ENCODE results near the gene UXT. TPM values are rescaled to one million over a fixed set of nuclear protein-coding genes. Genes with fewer than 3 reads are reported as not detected.

The UXT gene
- total and polyA plus RNA-seq, 2 of the 13 experiments (the other 11 are each of a cell fraction or from before 2014, with no cell fraction given): 107 to 123 TPM

DNA sequence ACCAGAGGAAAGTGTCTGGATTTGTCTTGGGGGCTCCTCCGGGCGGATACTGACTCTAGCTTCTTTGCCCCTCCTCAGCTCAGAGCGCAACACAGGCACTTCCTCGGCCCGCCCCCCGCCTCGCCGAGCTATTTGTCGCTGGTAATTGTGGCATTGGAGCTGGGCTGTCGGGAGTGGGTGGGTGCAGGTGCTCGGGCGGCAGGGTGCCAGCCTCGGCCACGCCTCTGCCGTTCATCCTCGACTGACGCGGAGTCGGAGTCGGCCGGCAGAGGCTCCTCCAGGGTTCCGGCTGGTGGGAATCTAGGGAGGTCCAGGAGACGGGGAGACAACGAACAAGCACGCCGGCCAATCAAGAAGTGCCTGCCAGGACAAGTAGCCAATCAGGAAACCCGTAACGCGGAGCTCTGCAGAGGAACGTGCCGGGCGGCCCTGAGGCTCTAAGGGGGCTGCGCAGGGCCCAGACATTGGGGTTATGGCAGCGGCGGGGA, 35.4 kb downstream of the UXT start (continued):
- TF ChIP-seq ZNF17 (CRISPR knock-in tag; IDR thresholded peaks at IDR 0.05) (no peak), ZNF121 (CRISPR knock-in tag; IDR thresholded peaks at IDR 0.05) (no peak), ZNF577 (CRISPR knock-in tag; IDR thresholded peaks at IDR 0.05; ENCODE audit: borderline replicate concordance, low read depth) (no peak), ZKSCAN8 (CRISPR knock-in tag; IDR thresholded peaks at IDR 0.05; ENCODE audit: borderline replicate concordance) (no peak), ZNF563 (CRISPR knock-in tag; IDR thresholded peaks at IDR 0.05) (no peak), PAWR (CRISPR knock-in tag; IDR thresholded peaks at IDR 0.05; ENCODE audit: borderline replicate concordance) (no peak), NFYB (CRISPR knock-in tag; IDR thresholded peaks at IDR 0.05) (peak; percentile 75), ZNF672 (CRISPR knock-in tag; IDR thresholded peaks at IDR 0.05) (no peak), AHR (CRISPR knock-in tag; IDR thresholded peaks at IDR 0.05) (no peak), MXI1 (IDR thresholded peaks at IDR 0.05; ENCODE audit: borderline replicate concordance, low read depth, low read length) (no peak), ZNF230 (CRISPR knock-in tag; IDR thresholded peaks at IDR 0.05) (no peak), SRSF9 (IDR thresholded peaks at IDR 0.05; ENCODE audit: borderline replicate concordance, insufficient read depth, low read depth, low read length, poor library complexity, severe bottlenecking) (no peak), ZNF703 (CRISPR knock-in tag; IDR thresholded peaks at IDR 0.05; ENCODE audit: borderline replicate concordance) (no peak), HMGA1 (CRISPR knock-in tag; conservative IDR thresholded peaks at IDR 0.05) (no peak), ZNF737 (CRISPR knock-in tag; IDR thresholded peaks at IDR 0.05; ENCODE audit: borderline replicate concordance) (no peak), ZC3H4 (CRISPR knock-in tag; IDR thresholded peaks at IDR 0.05; ENCODE audit: borderline replicate concordance) (no peak), SP4 (CRISPR knock-in tag; IDR thresholded peaks at IDR 0.05) (no peak), ZFP36 (IDR thresholded peaks at IDR 0.05; ENCODE audit: borderline replicate concordance, low read depth, low read length, partially characterized antibody) (no peak), CBFB (CRISPR knock-in tag; IDR thresholded peaks at IDR 0.05) (no peak)
- TF ChIP-seq, protein P1, sequence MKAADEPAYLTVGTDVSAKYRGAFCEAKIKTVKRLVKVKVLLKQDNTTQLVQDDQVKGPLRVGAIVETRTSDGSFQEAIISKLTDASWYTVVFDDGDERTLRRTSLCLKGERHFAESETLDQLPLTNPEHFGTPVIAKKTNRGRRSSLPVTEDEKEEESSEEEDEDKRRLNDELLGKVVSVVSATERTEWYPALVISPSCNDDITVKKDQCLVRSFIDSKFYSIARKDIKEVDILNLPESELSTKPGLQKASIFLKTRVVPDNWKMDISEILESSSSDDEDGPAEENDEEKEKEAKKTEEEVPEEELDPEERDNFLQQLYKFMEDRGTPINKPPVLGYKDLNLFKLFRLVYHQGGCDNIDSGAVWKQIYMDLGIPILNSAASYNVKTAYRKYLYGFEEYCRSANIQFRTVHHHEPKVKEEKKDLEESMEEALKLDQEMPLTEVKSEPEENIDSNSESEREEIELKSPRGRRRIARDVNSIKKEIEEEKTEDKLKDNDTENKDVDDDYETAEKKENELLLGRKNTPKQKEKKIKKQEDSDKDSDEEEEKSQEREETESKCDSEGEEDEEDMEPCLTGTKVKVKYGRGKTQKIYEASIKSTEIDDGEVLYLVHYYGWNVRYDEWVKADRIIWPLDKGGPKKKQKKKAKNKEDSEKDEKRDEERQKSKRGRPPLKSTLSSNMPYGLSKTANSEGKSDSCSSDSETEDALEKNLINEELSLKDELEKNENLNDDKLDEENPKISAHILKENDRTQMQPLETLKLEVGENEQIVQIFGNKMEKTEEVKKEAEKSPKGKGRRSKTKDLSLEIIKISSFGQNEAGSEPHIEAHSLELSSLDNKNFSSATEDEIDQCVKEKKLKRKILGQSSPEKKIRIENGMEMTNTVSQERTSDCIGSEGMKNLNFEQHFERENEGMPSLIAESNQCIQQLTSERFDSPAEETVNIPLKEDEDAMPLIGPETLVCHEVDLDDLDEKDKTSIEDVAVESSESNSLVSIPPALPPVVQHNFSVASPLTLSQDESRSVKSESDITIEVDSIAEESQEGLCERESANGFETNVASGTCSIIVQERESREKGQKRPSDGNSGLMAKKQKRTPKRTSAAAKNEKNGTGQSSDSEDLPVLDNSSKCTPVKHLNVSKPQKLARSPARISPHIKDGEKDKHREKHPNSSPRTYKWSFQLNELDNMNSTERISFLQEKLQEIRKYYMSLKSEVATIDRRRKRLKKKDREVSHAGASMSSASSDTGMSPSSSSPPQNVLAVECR (CRISPR knock-in tag; IDR thresholded peaks at IDR 0.05; ENCODE audit: borderline replicate concordance): 0 out of 2 replicates have a peak, but pooled peaks have one; percentile 17
- TF ChIP-seq, protein P2, sequence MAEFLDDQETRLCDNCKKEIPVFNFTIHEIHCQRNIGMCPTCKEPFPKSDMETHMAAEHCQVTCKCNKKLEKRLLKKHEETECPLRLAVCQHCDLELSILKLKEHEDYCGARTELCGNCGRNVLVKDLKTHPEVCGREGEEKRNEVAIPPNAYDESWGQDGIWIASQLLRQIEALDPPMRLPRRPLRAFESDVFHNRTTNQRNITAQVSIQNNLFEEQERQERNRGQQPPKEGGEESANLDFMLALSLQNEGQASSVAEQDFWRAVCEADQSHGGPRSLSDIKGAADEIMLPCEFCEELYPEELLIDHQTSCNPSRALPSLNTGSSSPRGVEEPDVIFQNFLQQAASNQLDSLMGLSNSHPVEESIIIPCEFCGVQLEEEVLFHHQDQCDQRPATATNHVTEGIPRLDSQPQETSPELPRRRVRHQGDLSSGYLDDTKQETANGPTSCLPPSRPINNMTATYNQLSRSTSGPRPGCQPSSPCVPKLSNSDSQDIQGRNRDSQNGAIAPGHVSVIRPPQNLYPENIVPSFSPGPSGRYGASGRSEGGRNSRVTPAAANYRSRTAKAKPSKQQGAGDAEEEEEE (CRISPR knock-in tag; IDR thresholded peaks at IDR 0.05; ENCODE audit: borderline replicate concordance): no peak
- TF ChIP-seq, protein P3, sequence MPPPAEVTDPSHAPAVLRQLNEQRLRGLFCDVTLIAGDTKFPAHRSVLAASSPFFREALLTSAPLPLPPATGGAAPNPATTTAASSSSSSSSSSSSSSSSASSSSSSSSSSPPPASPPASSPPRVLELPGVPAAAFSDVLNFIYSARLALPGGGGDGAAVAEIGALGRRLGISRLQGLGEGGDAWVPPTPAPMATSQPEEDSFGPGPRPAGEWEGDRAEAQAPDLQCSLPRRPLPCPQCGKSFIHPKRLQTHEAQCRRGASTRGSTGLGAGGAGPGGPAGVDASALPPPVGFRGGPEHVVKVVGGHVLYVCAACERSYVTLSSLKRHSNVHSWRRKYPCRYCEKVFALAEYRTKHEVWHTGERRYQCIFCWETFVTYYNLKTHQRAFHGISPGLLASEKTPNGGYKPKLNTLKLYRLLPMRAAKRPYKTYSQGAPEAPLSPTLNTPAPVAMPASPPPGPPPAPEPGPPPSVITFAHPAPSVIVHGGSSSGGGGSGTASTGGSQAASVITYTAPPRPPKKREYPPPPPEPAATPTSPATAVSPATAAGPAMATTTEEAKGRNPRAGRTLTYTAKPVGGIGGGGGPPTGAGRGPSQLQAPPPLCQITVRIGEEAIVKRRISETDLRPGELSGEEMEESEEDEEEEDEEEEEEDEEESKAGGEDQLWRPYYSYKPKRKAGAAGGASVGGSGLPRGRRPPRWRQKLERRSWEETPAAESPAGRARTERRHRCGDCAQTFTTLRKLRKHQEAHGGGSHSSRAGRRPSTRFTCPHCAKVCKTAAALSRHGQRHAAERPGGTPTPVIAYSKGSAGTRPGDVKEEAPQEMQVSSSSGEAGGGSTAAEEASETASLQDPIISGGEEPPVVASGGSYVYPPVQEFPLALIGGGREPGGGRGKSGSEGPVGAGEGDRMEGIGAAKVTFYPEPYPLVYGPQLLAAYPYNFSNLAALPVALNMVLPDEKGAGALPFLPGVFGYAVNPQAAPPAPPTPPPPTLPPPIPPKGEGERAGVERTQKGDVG (CRISPR knock-in tag; IDR thresholded peaks at IDR 0.05; ENCODE audit: borderline replicate concordance): no peak
